Hematopoietic multipotent progenitor cell treated with erythropoietin and hydrocortisone succinate and interleukin-3 and kit ligand, for 17 days (in vitro differentiated cells): Measurements from ENCODE around the gene MAFG.

Experiments
- DNase-seq: peaks from one replicate; pipeline ENCODE4 v3.0.0-alpha.2; 2015; ENCODE audit warnings: low spot score

The MAFG gene

GRCh38 chr17:81958633-81959342 is 31.3 kb upstream of the MAFG start:
- DNase-seq, result no peak

- no peak for DNase-seq
Observed at GRCh38 chr17:81957691-81958432, 30.3 kb upstream of the MAFG start.

- DNase-seq, result no peak
Observed at GRCh38 chr17:81956607-81957589, 29.4 kb upstream of the MAFG start.

GRCh38 chr17:81955756-81956544 is 28.4 kb upstream of the MAFG start:
- DNase-seq, result no peak

GRCh38 chr17:81955058-81955681 is 27.6 kb upstream of the MAFG start:
- no peak for DNase-seq

- DNase-seq, result no peak
Observed at GRCh38 chr17:81954131-81955057, 26.9 kb upstream of the MAFG start.

- peak; percentile 55 for DNase-seq
Observed at GRCh38 chr17:81953443-81953842, 25.9 kb upstream of the MAFG start.

- no peak for DNase-seq
Observed at GRCh38 chr17:81952792-81953228, 25.3 kb upstream of the MAFG start.

GRCh38 chr17:81951785-81952684 is 24.5 kb upstream of the MAFG start:
- DNase-seq, result no peak

- DNase-seq, result no peak
Observed at GRCh38 chr17:81950501-81950900, 23.0 kb upstream of the MAFG start.

- DNase-seq, result no peak
Observed at GRCh38 chr17:81948635-81949378, 21.3 kb upstream of the MAFG start.

- DNase-seq, result no peak
Observed at GRCh38 chr17:81947189-81947588, 19.7 kb upstream of the MAFG start, which contains the start of gene MYADML2. TSS of gene MYADML2 (minus strand) at chr17:81947233. CDS start at chr17:81941741, 5,492 bp downstream.

GRCh38 chr17:81944858-81945257 is 17.3 kb upstream of the MAFG start:
- no peak for DNase-seq

- DNase-seq, result no peak
Observed at GRCh38 chr17:81942167-81942553, 14.6 kb upstream of the MAFG start.

- no peak for DNase-seq
Observed at GRCh38 chr17:81941484-81942166, 14.1 kb upstream of the MAFG start.

GRCh38 chr17:81940538-81941483 is 13.3 kb upstream of the MAFG start:
- no peak for DNase-seq
